GM10248 (cell line): Measurements from ENCODE around the gene MTX3.

Source experiments
- CTCF ChIA-PET: fragments of 300-600 bp; sonication (Branson Sonifier 250); formaldehyde crosslinking; extraction: SDS; loops from one replicate; lab custom pipeline; 2021; ENCODE audit warnings: antibody characterized with exemption; lab: Yijun Ruan, JAX
- POLR2A ChIA-PET: fragments of 350-650 bp; sonication (Branson Sonifier 250); formaldehyde crosslinking; extraction: SDS; loops from one replicate; lab custom pipeline; 2020; ENCODE audit warnings: antibody characterized with exemption; lab: Yijun Ruan, JAX
- DNase-seq: peaks from one replicate; pipeline ENCODE4 v3.0.0; 2012; ENCODE audit errors: extremely low spot score
- CTCF ChIP-seq: IDR thresholded peaks from 2 replicates; pipeline ENCODE4 v1.5.1; 2012; ENCODE audit warnings: mild to moderate bottlenecking, low read depth; ENCODE audit errors: extremely low read depth, missing control alignments, control extremely low read depth

Gene MTX3

GRCh38 chr5:79934681-79935080 lies 56.4 kb downstream of the MTX3 start:
- DNase-seq, result no peak
- CTCF ChIA-PET, result interaction anchor here (1.2 kb wide), 2 partner anchors 10 to 13 kb away, joined by 3 read pairs; no protein-coding TSS in a partner anchor
- POLR2A ChIA-PET, result no interaction called here
- no peak for TF ChIP-seq CTCF

- ChIA-PET POLR2A (no interaction called here), CTCF (interaction anchor here (1.8 kb wide), 1 partner anchor 151 kb away, joined by 5 read pairs; no protein-coding TSS in a partner anchor)
- TF ChIP-seq CTCF, result no peak
- DNase-seq, result no peak
Observed at GRCh38 chr5:79932510-79933504, 58.3 kb downstream of the MTX3 start.

GRCh38 chr5:79931866-79932265 lies 59.2 kb downstream of the MTX3 start:
- DNase-seq, result no peak
- no peak for TF ChIP-seq CTCF
- POLR2A ChIA-PET, result no interaction called here
- CTCF ChIA-PET, result no interaction called here

DNA sequence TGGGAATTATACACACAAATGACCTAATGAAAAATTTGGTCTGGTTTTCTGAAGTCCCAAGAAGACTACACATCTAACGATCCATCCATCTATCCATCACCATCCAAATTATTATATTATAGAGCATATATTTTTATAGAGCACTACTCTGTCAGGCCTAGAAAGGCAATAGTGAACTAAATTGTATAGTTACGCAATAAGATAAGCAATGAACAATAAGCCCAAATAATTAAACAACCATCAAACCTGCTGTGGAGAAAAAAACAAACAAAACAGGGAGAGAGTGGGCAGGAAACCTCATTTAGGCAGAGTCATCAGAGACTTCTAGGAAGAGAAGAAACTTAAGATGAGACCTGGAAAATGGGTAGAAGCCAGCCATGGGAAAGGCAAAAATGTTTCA lies 59.7 kb downstream of the MTX3 start:
- TF ChIP-seq CTCF, result no peak
- no peak for DNase-seq
- ChIA-PET POLR2A (no interaction called here), CTCF (no interaction called here)

DNA sequence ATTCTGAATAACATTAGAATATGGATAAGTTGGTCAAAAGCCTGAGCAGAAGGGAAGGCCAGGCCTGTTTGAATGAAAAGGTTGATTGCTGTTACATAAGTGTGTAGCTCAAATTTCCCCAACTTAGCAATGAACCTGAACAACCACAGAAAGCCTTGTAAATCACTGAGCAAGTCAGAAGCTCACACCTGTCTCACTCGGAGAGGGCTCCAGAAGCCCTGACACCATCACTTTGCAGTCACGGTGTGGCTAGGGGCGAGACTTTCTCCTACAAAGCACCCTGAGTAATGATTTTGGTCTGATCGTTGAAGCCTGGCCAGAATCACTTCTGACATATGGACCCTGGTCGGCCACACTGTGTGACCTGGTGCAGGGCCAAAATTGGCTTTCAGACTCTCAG lies 62.0 kb downstream of the MTX3 start:
- ChIA-PET POLR2A (no interaction called here), CTCF (no interaction called here)
- DNase-seq, result no peak
- TF ChIP-seq CTCF, result no peak
